Measurements from ENCODE around the gene CUBN.

CUBN gene

DNA sequence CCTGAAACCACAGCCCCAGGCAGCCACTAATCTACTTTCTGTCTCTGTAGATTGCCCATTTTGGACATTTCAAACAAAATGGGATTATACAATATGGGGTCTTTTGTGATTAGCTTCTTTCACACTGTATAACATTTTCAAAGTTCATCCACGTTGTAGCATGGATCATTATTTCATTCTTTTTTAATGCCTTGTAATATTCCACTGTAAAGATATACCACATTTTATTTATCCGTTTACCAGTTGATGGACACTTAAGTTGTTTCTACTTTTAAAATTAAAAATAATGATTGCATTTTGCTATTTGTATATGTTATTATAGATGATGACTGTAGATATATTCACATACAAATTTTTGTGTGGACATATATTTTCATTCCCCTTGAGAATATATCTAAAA, 60.7 kb downstream of the CUBN start:
- no peak for DNase-seq (ENCODE audit: low read depth)

DNA sequence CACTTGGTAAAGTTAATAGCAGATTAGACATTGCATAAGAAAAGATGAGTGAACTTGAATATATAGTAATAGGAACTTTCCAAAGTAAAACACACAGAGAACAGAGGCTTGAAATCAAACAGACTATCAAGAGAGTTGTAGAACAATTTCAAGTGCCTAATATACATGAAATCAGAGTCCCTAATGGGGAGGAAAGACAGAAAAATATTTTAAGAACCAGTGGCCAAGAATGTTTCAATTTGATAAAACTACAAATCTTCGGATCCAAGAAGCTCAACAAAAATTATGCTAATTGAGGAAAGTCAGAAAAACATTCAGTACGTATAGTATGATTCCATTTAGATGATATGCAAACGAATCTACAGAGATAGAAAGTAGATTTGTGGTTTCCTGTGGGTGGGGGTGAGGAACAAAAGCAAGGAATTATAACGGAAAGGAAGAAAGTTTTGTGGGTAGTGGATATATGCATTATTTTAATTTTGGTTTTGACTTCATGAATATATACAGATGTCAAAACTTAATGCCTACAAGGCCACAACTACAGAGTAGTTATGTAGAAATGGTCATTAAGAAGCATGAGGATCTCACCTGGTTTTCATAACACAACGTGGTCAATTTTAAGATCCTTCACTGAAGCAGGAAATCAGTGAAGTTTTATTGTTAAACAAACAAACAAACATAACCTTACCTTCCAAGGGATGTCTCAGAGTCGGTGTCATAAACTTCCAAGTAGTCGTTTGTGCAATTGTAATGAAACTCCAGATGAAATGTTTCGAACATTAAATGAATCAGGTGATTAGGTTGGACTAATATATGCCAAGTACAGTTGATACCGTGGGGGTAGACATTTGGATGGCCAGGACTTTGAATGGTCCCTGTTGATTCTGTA, 62.0 kb downstream of the CUBN start:
- DNase-seq (ENCODE audit: low read depth): no peak

DNA sequence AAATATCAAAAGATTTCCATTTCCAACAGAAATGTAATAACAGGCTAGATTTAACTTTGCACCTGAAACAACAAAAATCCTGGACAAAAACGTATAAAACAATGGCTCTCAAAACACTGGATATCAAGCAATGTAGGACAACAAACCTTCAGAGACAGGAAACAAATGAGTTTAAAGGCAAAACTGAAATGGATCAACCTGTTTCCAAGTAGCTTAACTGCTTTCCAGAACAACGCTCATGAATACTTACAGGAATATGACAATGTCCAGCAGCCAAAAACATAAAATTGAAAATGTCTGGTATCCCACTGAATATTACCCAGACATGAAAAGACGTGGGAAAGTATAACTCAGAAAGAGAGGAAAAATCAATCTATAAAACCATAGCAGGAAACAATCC, 62.8 kb downstream of the CUBN start:
- no peak for DNase-seq (ENCODE audit: low read depth)

DNA sequence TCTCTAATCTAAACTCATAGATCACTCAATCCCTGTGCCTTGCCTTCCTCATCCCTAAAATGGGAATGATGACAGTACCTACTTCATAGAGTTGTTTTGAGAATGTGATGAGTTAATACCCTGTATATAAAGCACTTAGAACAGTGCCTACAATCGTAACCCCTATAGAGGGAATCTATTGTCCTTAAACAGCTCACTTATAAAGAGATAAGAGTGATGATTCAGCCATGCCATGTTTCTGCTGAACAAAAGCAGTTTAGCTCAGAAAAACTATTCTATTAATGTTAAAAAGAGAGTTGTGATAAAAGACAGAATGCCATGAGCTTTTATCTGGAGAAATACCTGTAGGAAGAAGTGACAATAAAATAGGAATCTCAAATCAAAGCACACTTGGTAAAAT, 63.6 kb downstream of the CUBN start:
- DNase-seq (ENCODE audit: low read depth): no peak

DNA sequence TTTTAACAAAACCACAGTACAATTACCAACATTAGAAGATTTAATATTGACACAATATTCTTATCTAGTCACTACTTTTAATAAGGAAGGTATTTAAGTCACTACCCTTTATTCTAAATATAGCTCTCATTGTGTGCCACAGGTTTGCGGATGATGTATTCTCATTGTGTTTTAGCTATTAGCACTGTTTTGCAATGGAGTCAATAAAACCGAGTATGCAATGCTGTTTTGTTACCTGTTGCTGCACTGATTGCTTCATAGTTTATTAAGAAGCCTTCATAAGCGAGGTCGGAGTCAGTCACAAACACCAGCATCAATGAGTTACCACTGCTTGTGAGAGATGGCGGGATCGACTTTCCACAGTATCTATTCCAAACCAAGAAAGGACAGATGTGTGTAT, 64.3 kb downstream of the CUBN start:
- DNase-seq (ENCODE audit: low read depth): no peak

DNA sequence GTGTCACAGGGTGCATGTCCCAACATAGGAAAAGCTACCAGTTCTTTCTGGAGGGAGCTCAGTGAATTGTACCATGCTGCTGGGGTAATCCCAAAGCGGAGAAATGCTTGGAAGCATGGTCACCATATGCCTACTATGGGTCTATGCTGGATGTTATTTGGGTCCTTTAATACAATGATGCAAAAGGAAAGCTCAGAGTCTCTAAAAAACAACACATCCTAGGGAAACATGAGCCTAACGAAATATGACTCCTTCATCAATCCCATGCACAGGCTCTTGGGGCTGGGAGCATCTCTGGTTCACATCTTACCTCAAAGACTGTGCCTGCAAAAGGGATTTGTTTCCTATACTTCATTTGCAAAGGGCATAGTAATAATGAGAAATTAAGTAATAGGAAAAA, 65.2 kb downstream of the CUBN start:
- no peak for DNase-seq (ENCODE audit: low read depth)

DNA sequence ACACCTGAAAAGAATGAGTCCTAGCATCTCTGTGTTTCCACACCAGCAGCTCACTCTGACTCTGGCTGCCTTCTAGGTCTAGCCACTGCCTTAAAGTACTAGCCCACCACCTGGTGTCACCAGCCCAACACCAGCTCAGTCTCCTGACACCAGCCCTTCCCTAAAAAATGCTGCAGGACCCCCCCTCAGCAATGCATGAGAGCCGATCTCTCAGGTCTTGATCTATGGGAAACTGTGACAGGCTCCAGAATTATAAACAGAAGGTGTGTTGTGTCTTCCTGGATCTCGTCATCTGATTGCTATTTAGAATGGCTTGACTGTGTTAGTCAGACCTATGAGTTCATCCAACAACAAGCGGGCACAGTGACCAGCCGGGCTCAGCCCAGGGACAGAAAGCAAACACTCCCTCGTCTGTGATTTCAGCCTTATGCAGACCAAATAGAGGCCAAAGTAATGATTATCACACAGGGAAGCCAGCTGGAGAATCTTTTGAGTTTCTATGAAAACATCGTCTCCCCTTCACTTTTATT, 66.6 kb downstream of the CUBN start:
- DNase-seq (ENCODE audit: low read depth): peak; percentile 79

DNA sequence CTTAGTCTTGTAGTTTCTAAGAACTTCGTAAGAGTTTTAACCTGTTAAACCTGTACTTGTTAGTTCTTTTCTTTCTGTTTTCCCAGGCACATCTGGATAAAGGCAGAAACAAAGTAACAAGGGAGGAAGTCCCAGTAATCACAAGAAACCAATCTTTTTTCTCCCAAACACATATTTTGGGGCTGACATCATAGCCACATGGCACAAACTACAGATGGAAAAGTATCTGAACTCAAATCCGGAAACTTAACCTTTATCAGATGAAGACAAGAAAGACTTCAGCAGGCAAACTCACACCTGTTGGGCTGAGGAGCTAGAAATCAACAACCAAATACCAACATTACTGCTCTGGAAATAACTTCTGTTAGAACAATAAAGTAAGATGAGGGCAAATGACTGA, 67.1 kb downstream of the CUBN start:
- DNase-seq (ENCODE audit: low read depth): peak; percentile 76

DNA sequence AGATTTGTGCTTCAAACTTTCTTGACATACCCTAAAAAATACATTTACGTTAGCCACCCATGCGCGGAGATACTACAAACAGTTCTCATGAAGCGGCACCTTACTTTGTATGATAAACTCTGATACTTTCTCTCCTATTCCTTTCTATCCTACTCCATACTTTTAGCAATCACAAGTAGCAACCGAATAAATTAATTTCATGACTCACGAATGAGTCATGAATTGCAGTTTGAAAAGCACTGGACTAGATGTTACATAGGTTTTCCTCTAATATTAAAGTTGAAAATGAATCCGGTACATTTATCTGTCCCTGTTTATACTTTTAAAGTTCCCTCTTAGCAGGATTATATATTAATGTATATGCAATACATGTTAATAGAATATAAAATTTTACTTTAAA, 67.6 kb downstream of the CUBN start:
- no peak for DNase-seq (ENCODE audit: low read depth)

DNA sequence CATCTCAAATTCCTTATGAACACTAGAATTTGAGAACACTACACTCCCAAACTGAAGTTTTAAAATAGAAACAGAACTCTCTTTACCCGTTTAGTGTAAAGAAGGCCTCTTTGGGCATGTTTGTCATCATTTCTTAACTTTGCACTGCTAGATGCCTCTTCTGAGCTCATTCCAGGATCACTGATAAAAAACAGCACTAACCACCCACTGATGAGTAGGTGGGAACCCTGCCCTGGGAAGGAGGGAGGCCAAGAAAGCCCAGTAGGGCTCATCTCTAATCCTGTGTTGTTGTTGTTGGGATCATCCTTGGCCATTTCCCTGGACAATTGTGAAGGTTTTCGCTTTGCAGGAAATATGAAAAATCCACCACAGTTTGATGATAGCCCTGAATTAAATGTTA, 68.2 kb downstream of the CUBN start:
- DNase-seq (ENCODE audit: low read depth): no peak

DNA sequence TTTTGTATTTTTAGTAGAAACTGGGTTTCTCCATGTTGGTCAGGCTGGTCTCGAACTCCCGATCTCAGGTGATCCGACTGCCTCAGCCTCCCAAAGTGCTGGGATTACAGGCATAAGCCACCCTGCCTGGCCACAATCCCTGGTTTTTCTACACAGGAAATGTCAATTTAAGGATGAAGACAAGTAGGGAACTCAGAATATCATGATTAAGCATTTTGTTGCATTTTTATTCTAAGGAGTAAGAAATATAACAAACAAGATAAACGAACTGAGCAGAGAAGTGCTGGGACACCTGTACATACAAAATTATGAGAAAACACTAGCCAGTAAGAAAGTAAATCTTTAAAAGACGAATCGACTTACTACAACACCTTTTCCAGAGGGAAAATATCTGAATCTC, 69.3 kb downstream of the CUBN start:
- DNase-seq (ENCODE audit: low read depth): no peak

DNA sequence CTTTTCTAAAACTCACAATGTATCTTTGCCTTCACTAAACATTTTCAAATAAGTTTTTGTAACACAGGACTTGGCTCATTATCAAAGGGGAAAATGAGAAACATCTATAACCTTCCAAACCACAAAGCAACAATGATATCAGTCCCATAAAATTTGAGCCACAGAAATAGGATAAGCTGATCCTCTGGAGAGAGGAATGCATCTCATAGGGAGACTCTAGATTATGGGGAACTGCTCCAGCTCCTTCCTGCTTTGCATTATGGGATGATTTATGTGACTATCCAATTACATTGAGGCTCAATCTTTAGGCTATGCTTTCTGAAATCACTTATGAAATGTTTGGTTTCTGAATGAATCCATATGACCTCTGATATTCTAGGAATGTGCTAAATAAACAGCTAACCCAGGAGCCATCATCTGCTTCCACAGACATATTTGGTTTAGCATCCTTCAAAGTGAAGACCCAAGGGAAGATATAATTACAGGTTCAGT, 70.4 kb downstream of the CUBN start:
- peak; percentile 79 for DNase-seq (ENCODE audit: low read depth)

DNA sequence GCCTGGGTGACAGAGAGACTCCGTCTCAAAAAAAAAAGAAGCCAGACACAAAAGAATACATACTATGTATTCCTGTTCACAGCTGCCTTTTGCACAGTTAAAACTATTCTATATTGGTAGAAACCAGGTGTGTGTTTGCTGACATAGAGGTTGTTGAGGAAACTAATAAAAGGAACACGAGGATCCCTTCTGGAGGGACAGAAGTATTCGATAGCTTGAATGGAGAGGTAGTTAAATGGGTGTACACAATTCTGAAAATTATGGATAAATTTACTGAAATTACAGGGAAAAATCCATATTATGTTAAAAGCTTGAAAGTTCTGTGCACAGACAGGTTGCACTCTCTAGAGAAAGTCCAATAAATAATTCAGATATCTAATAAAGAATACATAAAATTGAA, 71.5 kb downstream of the CUBN start:
- no peak for DNase-seq (ENCODE audit: low read depth)

DNA sequence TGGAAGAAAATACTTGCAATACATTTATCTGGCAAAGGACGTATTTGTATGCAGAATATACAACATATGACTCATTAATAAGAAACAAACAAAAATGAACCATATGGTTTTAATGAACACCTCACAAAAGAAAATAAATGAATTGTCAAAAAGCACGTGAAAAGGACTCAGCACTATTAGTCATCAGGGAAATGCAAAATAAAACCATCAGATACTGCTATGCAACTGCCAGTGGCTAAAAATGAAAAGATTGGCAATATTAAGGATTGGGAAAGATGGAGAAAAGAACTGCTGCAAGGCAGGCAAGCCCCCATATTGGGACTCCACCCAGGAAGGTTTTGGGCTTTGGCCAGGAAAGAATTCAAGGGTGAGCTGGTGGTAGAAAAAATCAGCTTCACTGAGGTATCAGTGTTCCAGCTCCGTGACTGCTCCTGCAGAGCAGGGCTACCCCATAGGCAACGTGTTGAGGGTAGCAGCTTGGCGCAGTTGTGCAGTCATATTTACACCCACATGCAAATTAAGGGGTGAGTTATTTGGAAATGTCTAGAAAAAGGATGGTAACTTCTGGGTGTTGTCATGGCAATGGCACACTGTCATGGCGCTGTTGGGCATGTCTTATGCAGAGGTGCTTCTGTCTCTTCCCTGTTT, 72.7 kb downstream of the CUBN start:
- DNase-seq (ENCODE audit: low read depth): peak; percentile 63

DNA sequence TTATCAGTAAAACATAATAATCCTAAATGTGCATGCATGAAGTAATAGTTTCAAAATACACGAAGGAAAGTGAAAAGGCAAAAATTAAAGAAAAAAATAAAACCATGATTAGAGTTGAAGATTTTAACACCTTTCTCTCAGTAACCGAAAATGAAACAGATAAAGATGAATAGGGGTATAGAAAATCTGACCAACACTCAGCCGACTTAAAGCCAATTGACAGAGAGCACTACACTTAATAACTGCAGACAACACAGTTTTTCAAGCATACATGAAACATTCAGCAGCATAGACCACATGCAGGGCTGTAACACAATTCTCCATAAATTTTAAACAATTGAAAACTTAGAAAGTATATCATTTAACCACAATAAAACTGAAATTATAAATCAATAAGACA, 76.1 kb downstream of the CUBN start:
- no peak for DNase-seq (ENCODE audit: low read depth)

DNA sequence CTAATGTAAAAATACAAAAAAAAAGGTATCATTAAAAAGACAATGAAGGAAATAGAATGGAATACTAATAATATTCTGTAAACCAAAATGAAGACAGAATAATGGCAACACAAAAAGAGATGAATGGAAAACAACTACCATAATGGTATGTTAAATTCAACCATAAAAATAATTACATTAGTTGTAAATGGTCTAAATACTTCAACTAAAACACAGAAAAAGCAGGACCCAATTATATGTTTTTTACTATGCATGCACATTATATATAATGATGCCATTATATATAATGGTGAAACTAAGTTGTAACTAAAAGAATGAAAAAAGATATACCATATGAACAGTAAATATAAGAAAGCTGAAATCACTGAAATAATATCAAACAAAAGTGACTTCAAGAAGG, 76.5 kb downstream of the CUBN start:
- no peak for DNase-seq (ENCODE audit: low read depth)

DNA sequence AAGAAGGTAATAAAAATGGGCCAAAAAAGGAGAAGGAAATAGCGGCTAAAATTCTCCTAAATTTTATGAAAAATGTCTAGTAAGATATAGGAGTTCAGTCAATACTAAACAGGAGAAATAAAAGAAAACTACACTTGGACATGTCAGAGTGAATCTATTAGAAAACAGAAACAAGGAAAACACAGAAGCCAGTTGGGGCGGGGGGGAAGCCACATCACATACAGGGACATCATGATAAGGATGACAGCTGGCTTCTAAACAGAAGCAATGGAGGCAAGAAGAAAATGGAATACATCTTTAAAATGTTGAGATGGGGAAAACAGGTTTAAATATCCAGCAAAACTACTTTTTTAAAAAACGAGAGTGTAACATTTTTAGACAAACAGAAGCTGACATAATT, 77.8 kb downstream of the CUBN start:
- DNase-seq (ENCODE audit: low read depth): no peak

DNA sequence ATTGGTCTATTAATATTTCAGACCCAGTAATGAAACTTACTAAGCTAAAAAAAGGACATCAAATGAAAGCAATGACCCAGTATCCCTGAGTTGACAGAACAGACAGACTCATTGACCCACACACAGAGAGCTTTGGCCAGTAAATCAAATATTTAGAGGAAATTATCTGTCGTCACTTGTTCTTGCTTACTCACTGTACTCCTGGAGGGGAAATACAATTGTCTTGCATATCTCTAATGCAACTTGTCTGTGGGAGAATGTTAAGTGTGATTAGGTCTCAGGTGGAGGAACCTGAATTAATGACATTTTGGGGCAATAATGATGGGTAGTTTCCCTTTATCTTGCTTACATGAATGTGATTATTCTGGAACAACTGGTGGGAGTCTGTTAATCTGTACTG, 80.4 kb downstream of the CUBN start:
- no peak for DNase-seq (ENCODE audit: low read depth)

DNA sequence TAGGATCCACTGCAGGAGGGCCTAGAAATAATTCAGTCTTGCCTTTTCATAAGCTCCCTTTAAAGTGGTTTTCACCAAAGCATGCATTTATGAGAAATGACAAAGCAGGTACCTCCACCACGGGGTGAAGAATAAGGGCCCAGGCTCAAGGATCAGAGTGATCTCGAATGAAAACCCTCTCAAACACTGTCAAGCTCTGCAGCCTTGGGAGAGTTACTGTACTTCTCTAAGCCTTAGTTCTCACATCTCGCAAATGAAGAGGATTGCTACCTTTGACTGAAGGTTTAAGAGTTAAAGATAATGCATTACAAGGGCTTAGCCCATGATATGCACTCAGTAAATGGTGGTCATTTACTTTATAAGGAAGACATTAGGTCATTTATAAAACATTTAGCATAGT, 81.7 kb downstream of the CUBN start:
- DNase-seq (ENCODE audit: low read depth): no peak

DNA sequence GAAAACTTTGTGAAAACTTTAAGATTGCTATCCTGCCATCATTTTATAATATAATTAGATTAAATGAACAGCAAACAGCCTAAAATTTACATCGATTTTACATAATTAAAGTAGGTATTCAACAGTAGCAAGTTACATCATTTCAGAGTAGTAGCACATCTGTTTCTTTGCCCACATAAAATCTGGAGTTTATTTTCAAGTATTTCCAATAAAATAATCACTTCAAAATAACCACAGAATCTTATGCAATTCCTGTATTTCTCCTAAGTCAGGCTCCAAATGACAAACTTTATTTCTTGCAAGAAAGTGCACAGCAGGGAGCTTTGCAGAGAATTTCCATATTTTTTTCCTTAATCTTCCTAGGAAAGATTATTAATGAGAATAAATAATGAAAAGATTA, 82.6 kb downstream of the CUBN start:
- no peak for DNase-seq (ENCODE audit: low read depth)

DNA sequence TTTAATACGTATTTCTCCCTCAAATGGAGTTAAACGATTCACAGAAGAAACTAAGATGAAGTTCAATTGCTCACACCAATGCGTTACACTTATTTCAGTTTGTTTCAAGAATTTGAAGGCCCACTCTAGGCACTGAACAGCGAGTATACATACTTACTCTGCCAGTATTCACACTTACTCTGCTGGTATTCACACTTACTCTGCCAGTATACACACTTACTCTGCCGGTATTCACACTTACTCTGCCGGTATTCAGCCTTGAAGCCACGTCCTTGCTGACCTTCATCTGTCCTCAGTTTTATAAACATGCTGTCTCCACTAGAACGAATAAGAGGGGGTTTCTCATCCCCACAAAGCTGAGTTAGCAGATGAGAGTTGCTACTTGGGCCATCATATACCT, 86.0 kb downstream of the CUBN start:
- no peak for DNase-seq (ENCODE audit: low read depth)

DNA sequence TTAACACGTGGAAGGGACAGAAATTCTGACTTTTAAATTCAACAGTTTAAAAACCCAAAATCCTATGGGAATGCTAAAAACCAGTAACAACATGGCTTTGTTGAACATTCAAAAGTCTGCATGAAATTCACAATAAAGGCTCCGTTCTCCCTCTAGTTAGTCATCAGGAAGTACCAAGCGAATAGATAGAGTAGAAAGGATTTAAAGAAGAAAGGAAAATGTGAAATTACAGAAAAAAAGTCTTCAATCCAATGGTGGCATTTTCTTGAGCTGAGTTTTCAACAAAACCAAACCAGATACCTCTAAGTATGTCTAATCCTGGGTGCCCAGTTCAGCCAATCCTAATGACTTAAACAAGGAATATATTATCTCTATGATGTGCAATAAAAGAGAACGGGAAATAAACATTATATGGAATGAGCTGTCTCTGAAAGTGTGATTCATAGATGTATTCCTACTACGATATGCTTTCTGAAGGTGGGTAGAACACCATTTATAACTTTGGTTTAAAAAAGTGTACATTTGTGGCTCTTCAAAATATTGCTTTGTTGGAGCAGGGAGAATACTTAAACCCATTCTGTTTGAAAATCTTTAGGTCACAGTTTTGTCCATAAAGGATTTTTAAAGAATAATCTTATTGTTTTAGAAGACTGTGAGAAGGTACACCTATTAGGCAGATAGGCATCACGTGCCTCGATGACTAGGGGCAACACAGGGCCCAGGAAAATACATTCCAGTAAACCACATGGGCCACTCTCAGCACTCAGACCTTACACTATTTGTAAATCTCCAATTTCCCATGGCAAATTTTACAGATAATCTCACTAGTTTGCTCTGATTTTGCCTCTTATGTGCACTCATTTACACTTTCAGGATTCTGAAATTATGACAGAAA, 87.7 kb downstream of the CUBN start:
- no peak for DNase-seq (ENCODE audit: low read depth)

Measured in GM04504 (cell line).